HG03520 (cell line): ENCODE measurements around the gene CNOT1.
"Not testable (repeated sequence)": the region's sequence is repeated elsewhere in the genome, so short reads cannot be mapped to it uniquely, and the experiment has no call there.

Experiments
- ATAC-seq: cut with Tn5 transposase; IDR thresholded peaks from one replicate; pipeline ENCODE4 v1.9.1; 2021; ENCODE audit warnings: mild to moderate bottlenecking, moderate library complexity; ENCODE audit not compliant: unreplicated experiment

CNOT1 gene

GRCh38 chr16:58582971-58583765, 46.5 kb downstream of the CNOT1 start:
- ATAC-seq, result no peak

- no peak for ATAC-seq
Measured at GRCh38 chr16:58582133-58582532, 47.5 kb downstream of the CNOT1 start.

- ATAC-seq, result no peak
Measured at GRCh38 chr16:58579587-58579986, 50.0 kb downstream of the CNOT1 start.

GRCh38 chr16:58578642-58579041, 51.0 kb downstream of the CNOT1 start:
- no peak for ATAC-seq

- ATAC-seq, result no peak
Measured at GRCh38 chr16:58577141-58577540, 52.5 kb downstream of the CNOT1 start.

GRCh38 chr16:58574895-58575294, 54.7 kb downstream of the CNOT1 start:
- no peak for ATAC-seq

- ATAC-seq, result not testable (repeated sequence)
Measured at GRCh38 chr16:58565697-58566096, 63.9 kb downstream of the CNOT1 start.

GRCh38 chr16:58563775-58564174, 65.9 kb downstream of the CNOT1 start:
- no peak for ATAC-seq

- no peak for ATAC-seq
Measured at GRCh38 chr16:58563235-58563634, 66.4 kb downstream of the CNOT1 start.

GRCh38 chr16:58556678-58557077, 72.9 kb downstream of the CNOT1 start:
- ATAC-seq, result no peak

- no peak for ATAC-seq
Measured at GRCh38 chr16:58551496-58551895, 78.1 kb downstream of the CNOT1 start.

- ATAC-seq, result no peak
Measured at GRCh38 chr16:58548378-58548777, 81.2 kb downstream of the CNOT1 start.

GRCh38 chr16:58543685-58544084, 85.9 kb downstream of the CNOT1 start:
- no peak for ATAC-seq

GRCh38 chr16:58542291-58542690, 87.3 kb downstream of the CNOT1 start:
- ATAC-seq, result no peak

- no peak for ATAC-seq
Measured at GRCh38 chr16:58541711-58542110, 87.9 kb downstream of the CNOT1 start.

- ATAC-seq, result no peak
Measured at GRCh38 chr16:58537124-58537906, 92.3 kb downstream of the CNOT1 start.

- ATAC-seq, result no peak
Measured at GRCh38 chr16:58536278-58536677, 93.3 kb downstream of the CNOT1 start.

GRCh38 chr16:58535100-58535499, 94.5 kb downstream of the CNOT1 start:
- no peak for ATAC-seq

- no peak for ATAC-seq
Measured at GRCh38 chr16:58533751-58534470, 95.7 kb downstream of the CNOT1 start.

- no peak for ATAC-seq
Measured at GRCh38 chr16:58532414-58532813, 97.2 kb downstream of the CNOT1 start.

- ATAC-seq, result no peak
Measured at GRCh38 chr16:58530179-58530578, 99.4 kb downstream of the CNOT1 start.

- ATAC-seq, result no peak
Measured at GRCh38 chr16:58519707-58520106, 109.9 kb downstream of the CNOT1 start.
